ENCODE results near the gene NALCN.

NALCN gene

GRCh38 chr13:101429733-101430132 lies 13.4 kb upstream of the NALCN start:
- H3K27ac Mint-ChIP-seq, result no peak overlapping the region
- H3K9me3 Mint-ChIP-seq, result no peaks in the 10 kb centered on the region
- no peaks in the 10 kb centered on the region for H3K36me3 Mint-ChIP-seq (ENCODE audit: low read depth)
- H3K27me3 Mint-ChIP-seq (ENCODE audit: low read depth), result peaks cover 2% of the 10 kb centered on the region
- DNase-seq (ENCODE audit: low spot score), result no peak
- H3K4me3 Mint-ChIP-seq, result no peak overlapping the region
- no peaks in the 10 kb centered on the region for H3K4me1 Mint-ChIP-seq (ENCODE audit: low read depth)

- H3K36me3 Mint-ChIP-seq (ENCODE audit: low read depth), result no peaks in the 10 kb centered on the region
- H3K27me3 Mint-ChIP-seq (ENCODE audit: low read depth), result peaks cover 2% of the 10 kb centered on the region
- DNase-seq (ENCODE audit: low spot score), result no peak
- H3K4me3 Mint-ChIP-seq, result no peak overlapping the region
- no peak overlapping the region for H3K27ac Mint-ChIP-seq
- no peaks in the 10 kb centered on the region for H3K4me1 Mint-ChIP-seq (ENCODE audit: low read depth)
- H3K9me3 Mint-ChIP-seq, result no peaks in the 10 kb centered on the region
These were observed 9.3 kb upstream of the NALCN start for GRCh38 chr13:101425623-101426022.

- no peak for DNase-seq (ENCODE audit: low spot score)
- Mint-ChIP-seq H3K4me3 (no peak overlapping the region), H3K4me1 (ENCODE audit: low read depth) (no peaks in the 10 kb centered on the region), H3K9me3 (no peaks in the 10 kb centered on the region), H3K27me3 (ENCODE audit: low read depth) (peaks cover 2% of the 10 kb centered on the region), H3K36me3 (ENCODE audit: low read depth) (no peaks in the 10 kb centered on the region), H3K27ac (no peak overlapping the region)
These were observed 8.8 kb upstream of the NALCN start for GRCh38 chr13:101425156-101425471.

- Mint-ChIP-seq H3K9me3 (no peaks in the 10 kb centered on the region), H3K4me1 (ENCODE audit: low read depth) (no peaks in the 10 kb centered on the region), H3K36me3 (ENCODE audit: low read depth) (no peaks in the 10 kb centered on the region), H3K4me3 (no peak overlapping the region), H3K27me3 (ENCODE audit: low read depth) (peaks cover 2% of the 10 kb centered on the region), H3K27ac (no peak overlapping the region)
- no peak for DNase-seq (ENCODE audit: low spot score)
These were observed 8.3 kb upstream of the NALCN start for GRCh38 chr13:101424381-101425155.

- Mint-ChIP-seq H3K36me3 (ENCODE audit: low read depth) (no peaks in the 10 kb centered on the region), H3K4me3 (no peak overlapping the region), H3K27me3 (ENCODE audit: low read depth) (peaks cover 2% of the 10 kb centered on the region), H3K4me1 (ENCODE audit: low read depth) (no peaks in the 10 kb centered on the region), H3K9me3 (no peaks in the 10 kb centered on the region), H3K27ac (no peak overlapping the region)
- DNase-seq (ENCODE audit: low spot score), result no peak
These were observed 7.6 kb upstream of the NALCN start for GRCh38 chr13:101423872-101424271.

- no peaks in the 10 kb centered on the region for H3K36me3 Mint-ChIP-seq (ENCODE audit: low read depth)
- no peaks in the 10 kb centered on the region for H3K4me1 Mint-ChIP-seq (ENCODE audit: low read depth)
- no peak overlapping the region for H3K27ac Mint-ChIP-seq
- peaks cover 30% of the 10 kb centered on the region for H3K27me3 Mint-ChIP-seq (ENCODE audit: low read depth)
- no peak overlapping the region for H3K4me3 Mint-ChIP-seq
- H3K9me3 Mint-ChIP-seq, result no peaks in the 10 kb centered on the region
- no peak for DNase-seq (ENCODE audit: low spot score)
These were observed 1.2 kb upstream of the NALCN start for GRCh38 chr13:101417501-101417900.

- Mint-ChIP-seq H3K36me3 (ENCODE audit: low read depth) (no peaks in the 10 kb centered on the region), H3K4me1 (ENCODE audit: low read depth) (no peaks in the 10 kb centered on the region), H3K9me3 (no peaks in the 10 kb centered on the region), H3K27me3 (ENCODE audit: low read depth) (peaks cover 32% of the 10 kb centered on the region), H3K4me3 (no peak overlapping the region), H3K27ac (no peak overlapping the region)
- no peak for DNase-seq (ENCODE audit: low spot score)
These were observed 717 bp upstream of the NALCN start for GRCh38 chr13:101417043-101417406.

GRCh38 chr13:101415358-101416174 lies 742 bp downstream of the NALCN start:
- no peaks in the 10 kb centered on the region for H3K4me1 Mint-ChIP-seq (ENCODE audit: low read depth)
- no peak overlapping the region for H3K4me3 Mint-ChIP-seq
- H3K36me3 Mint-ChIP-seq (ENCODE audit: low read depth), result no peaks in the 10 kb centered on the region
- H3K27ac Mint-ChIP-seq, result no peak overlapping the region
- DNase-seq (ENCODE audit: low spot score), result no peak
- H3K27me3 Mint-ChIP-seq (ENCODE audit: low read depth), result peaks cover 32% of the 10 kb centered on the region
- H3K9me3 Mint-ChIP-seq, result no peaks in the 10 kb centered on the region

- no peak for DNase-seq (ENCODE audit: low spot score)
- H3K36me3 Mint-ChIP-seq (ENCODE audit: low read depth), result no peaks in the 10 kb centered on the region
- no peaks in the 10 kb centered on the region for H3K4me1 Mint-ChIP-seq (ENCODE audit: low read depth)
- H3K4me3 Mint-ChIP-seq, result no peak overlapping the region
- peaks cover 24% of the 10 kb centered on the region for H3K27me3 Mint-ChIP-seq (ENCODE audit: low read depth)
- H3K27ac Mint-ChIP-seq, result no peak overlapping the region
- H3K9me3 Mint-ChIP-seq, result no peaks in the 10 kb centered on the region
These were observed 4.2 kb downstream of the NALCN start for GRCh38 chr13:101412076-101412475.

- no peak overlapping the region for H3K4me3 Mint-ChIP-seq
- no peaks in the 10 kb centered on the region for H3K4me1 Mint-ChIP-seq (ENCODE audit: low read depth)
- H3K27ac Mint-ChIP-seq, result no peak overlapping the region
- no peak for DNase-seq (ENCODE audit: low spot score)
- H3K9me3 Mint-ChIP-seq, result no peaks in the 10 kb centered on the region
- peaks cover 3% of the 10 kb centered on the region for H3K27me3 Mint-ChIP-seq (ENCODE audit: low read depth)
- no peaks in the 10 kb centered on the region for H3K36me3 Mint-ChIP-seq (ENCODE audit: low read depth)
These were observed 7.2 kb downstream of the NALCN start for GRCh38 chr13:101408992-101409656.

- H3K27ac Mint-ChIP-seq, result no peak overlapping the region
- H3K27me3 Mint-ChIP-seq (ENCODE audit: low read depth), result peaks cover 2% of the 10 kb centered on the region
- H3K4me1 Mint-ChIP-seq (ENCODE audit: low read depth), result no peaks in the 10 kb centered on the region
- H3K36me3 Mint-ChIP-seq (ENCODE audit: low read depth), result no peaks in the 10 kb centered on the region
- H3K9me3 Mint-ChIP-seq, result no peaks in the 10 kb centered on the region
- H3K4me3 Mint-ChIP-seq, result no peak overlapping the region
- no peak for DNase-seq (ENCODE audit: low spot score)
These were observed 8.2 kb downstream of the NALCN start for GRCh38 chr13:101408154-101408553.

GRCh38 chr13:101406791-101407190 lies 9.5 kb downstream of the NALCN start:
- H3K9me3 Mint-ChIP-seq, result no peaks in the 10 kb centered on the region
- H3K27me3 Mint-ChIP-seq (ENCODE audit: low read depth), result no peaks in the 10 kb centered on the region
- no peak overlapping the region for H3K27ac Mint-ChIP-seq
- DNase-seq (ENCODE audit: low spot score), result no peak
- H3K4me1 Mint-ChIP-seq (ENCODE audit: low read depth), result no peaks in the 10 kb centered on the region
- no peaks in the 10 kb centered on the region for H3K36me3 Mint-ChIP-seq (ENCODE audit: low read depth)
- H3K4me3 Mint-ChIP-seq, result no peak overlapping the region

- no peaks in the 10 kb centered on the region for H3K9me3 Mint-ChIP-seq
- no peaks in the 10 kb centered on the region for H3K4me1 Mint-ChIP-seq (ENCODE audit: low read depth)
- no peak overlapping the region for H3K27ac Mint-ChIP-seq
- no peaks in the 10 kb centered on the region for H3K27me3 Mint-ChIP-seq (ENCODE audit: low read depth)
- no peaks in the 10 kb centered on the region for H3K36me3 Mint-ChIP-seq (ENCODE audit: low read depth)
- no peak overlapping the region for H3K4me3 Mint-ChIP-seq
- no peak for DNase-seq (ENCODE audit: low spot score)
These were observed 15.1 kb downstream of the NALCN start for GRCh38 chr13:101401196-101401595.

GRCh38 chr13:101399365-101399764 lies 16.9 kb downstream of the NALCN start:
- H3K9me3 Mint-ChIP-seq, result no peaks in the 10 kb centered on the region
- H3K4me1 Mint-ChIP-seq (ENCODE audit: low read depth), result no peaks in the 10 kb centered on the region
- H3K4me3 Mint-ChIP-seq, result no peak overlapping the region
- no peaks in the 10 kb centered on the region for H3K27me3 Mint-ChIP-seq (ENCODE audit: low read depth)
- no peak overlapping the region for H3K27ac Mint-ChIP-seq
- H3K36me3 Mint-ChIP-seq (ENCODE audit: low read depth), result no peaks in the 10 kb centered on the region
- no peak for DNase-seq (ENCODE audit: low spot score)
